HCT116 (cell line): ENCODE results near the gene PLCXD1. TPM values are rescaled to one million over a fixed set of nuclear protein-coding genes. Genes with fewer than 3 reads are reported as not detected.

Source experiments
- ATAC-seq: fragments of 200-7000 bp; cut with Tn5 transposase; 2 replicates; pipeline ENCODE4 v1.9.1; 2020; ENCODE audit warnings: mild to moderate bottlenecking, moderate library complexity
- BruUV-seq: library from RNA; stranded (reverse); fragments of 400-500 nt; replicated peaks from 2 replicates; lab custom pipeline; 2021; lab: Mats Ljungman, UMichigan
- CTCF ChIA-PET: fragments of 300-600 bp; sonication (Branson Sonifier 250); formaldehyde crosslinking; loops from one replicate; lab custom pipeline; 2021; ENCODE audit warnings: antibody characterized with exemption; lab: Charles Lee
- POLR2A ChIA-PET: fragments of 300-600, 350-600 bp; sonication (Branson Sonifier 250); formaldehyde crosslinking; loops from one replicate; lab custom pipeline; 2021; ENCODE audit warnings: antibody characterized with exemption; lab: Charles Lee
- RAD21 ChIA-PET, 2 experiments: fragments of 300-600 bp; sonication (Branson Sonifier 250); formaldehyde crosslinking; loops; one replicate each; lab custom pipeline; 2023; ENCODE audit warnings: low total read pairs in 2 of 2; ENCODE audit not compliant: uncharacterized antibody in 2 of 2, unreplicated experiment in 2 of 2, low non-redundant PET in 1 of 2; lab: Charles Lee
- DNase-seq: peaks from one replicate; pipeline ENCODE4 v3.0.0-alpha.2; 2010; ENCODE audit warnings: low read depth, low spot score
- H2AFZ ChIP-seq: fragments of 200-600 bp; shearing (Covaris generic), sonication (generic); 2 replicates; pipeline ENCODE4 v1.6.1; 2017; ENCODE audit warnings: low read depth, mixed run types, mixed read lengths, antibody characterized with exemption, low read length; ENCODE audit not compliant: poor library complexity, severe bottlenecking
- H3K27ac ChIP-seq: 2 replicates; pipeline ENCODE4 v1.5.1; 2012; ENCODE audit warnings: low read depth, low read length
- H3K27me3 ChIP-seq: fragments of 200-600 bp; sonication (generic); 2 replicates; pipeline ENCODE4 v1.6.1; 2016; ENCODE audit warnings: mixed run types, low read length, mixed read lengths; ENCODE audit not compliant: insufficient read depth
- H3K36me3 ChIP-seq, 2 experiments: fragments of 200-500 bp in 1 of 2; fragments of 200-600 bp in 1 of 2; sonication (Bioruptor generic) in 1 of 2; sonication (generic) in 1 of 2; 2 replicates each; pipeline versions ENCODE4 v1.5.1 to v1.6.1; 2014 to 2016; ENCODE audit warnings: low read length in 2 of 2, inconsistent platforms in 1 of 2, mixed read lengths in 1 of 2, mixed run types in 1 of 2; ENCODE audit not compliant: insufficient read depth in 2 of 2, control insufficient read depth in 1 of 2
- H3K4me1 ChIP-seq, 2 experiments: fragments of 200-600 bp in 1 of 2; sonication (generic) in 1 of 2; 2 replicates each; pipeline versions ENCODE4 v1.5.1 to v1.6.1; 2012 to 2017; ENCODE audit warnings: low read length in 2 of 2, inconsistent platforms in 1 of 2, mild to moderate bottlenecking in 1 of 2, mixed read lengths in 1 of 2, mixed run types in 1 of 2, moderate library complexity in 1 of 2; ENCODE audit not compliant: insufficient read depth in 2 of 2, control insufficient read depth in 1 of 2
- H3K4me2 ChIP-seq: fragments of 200-600 bp; sonication (generic); 2 replicates; pipeline ENCODE4 v1.6.1; 2017; ENCODE audit warnings: mixed run types, low read length, mixed read lengths
- H3K4me3 ChIP-seq, 2 experiments: fragments of 200-600 bp in 1 of 2; sonication (generic) in 1 of 2; replicated peaks in 1 of 2; 2 replicates each; pipeline ENCODE4 v1.5.1; 2011 to 2016; ENCODE audit warnings: low read length in 2 of 2, control low read depth in 1 of 2, low read depth in 1 of 2, mild to moderate bottlenecking in 1 of 2, mixed read lengths in 1 of 2, mixed run types in 1 of 2
- H3K79me2 ChIP-seq: fragments of 200-600 bp; sonication (generic); 2 replicates; pipeline ENCODE4 v1.6.1; 2017; ENCODE audit warnings: mild to moderate bottlenecking, mixed run types, low read length, moderate library complexity, mixed read lengths; ENCODE audit not compliant: insufficient read depth
- H3K9ac ChIP-seq: fragments of 200-600 bp; sonication (generic); 2 replicates; pipeline ENCODE4 v1.6.1; 2016; ENCODE audit warnings: low read length, mixed read lengths
- H3K9me2 ChIP-seq: fragments of 200-600 bp; sonication (generic), shearing (Covaris generic); 2 replicates; pipeline ENCODE4 v1.6.1; 2017; ENCODE audit warnings: mixed run types, mild to moderate bottlenecking, moderate library complexity; ENCODE audit not compliant: insufficient read depth
- H3K9me3 ChIP-seq, 2 experiments: fragments of 200-500 bp in 1 of 2; fragments of 200-600 bp in 1 of 2; sonication (Bioruptor generic) in 1 of 2; sonication (generic) in 1 of 2; 2 replicates each; pipeline ENCODE4 v1.6.1; 2014 to 2017; ENCODE audit warnings: low read length in 2 of 2, mixed read lengths in 2 of 2, inconsistent platforms in 1 of 2, low read depth in 1 of 2, mild to moderate bottlenecking in 1 of 2, mixed run types in 1 of 2, moderate library complexity in 1 of 2; ENCODE audit not compliant: control insufficient read depth in 1 of 2, insufficient read depth in 1 of 2
- H4K20me1 ChIP-seq: fragments of 200-600 bp; sonication (generic), shearing (Covaris generic); 2 replicates; pipeline ENCODE4 v1.6.1; 2017; ENCODE audit warnings: mixed run types, mild to moderate bottlenecking, moderate library complexity; ENCODE audit not compliant: insufficient read depth
- ATF3 ChIP-seq: IDR thresholded peaks from 2 replicates; pipeline ENCODE4 v1.6.1; 2012
- CBX3 ChIP-seq: IDR thresholded peaks from 2 replicates; pipeline ENCODE4 v1.6.1; 2012; ENCODE audit warnings: low read depth
- ELF1 ChIP-seq: IDR thresholded peaks from 2 replicates; pipeline ENCODE4 v1.6.1; 2012; ENCODE audit warnings: low read depth, borderline replicate concordance
- EZH2phosphoT487 ChIP-seq: fragments of 200-600 bp; IDR thresholded peaks from 2 replicates; pipeline ENCODE4 v1.6.1; 2018; ENCODE audit warnings: antibody characterized with exemption, borderline replicate concordance
- FOSL1 ChIP-seq: IDR thresholded peaks from 2 replicates; pipeline ENCODE4 v1.6.1; 2012; ENCODE audit warnings: low read depth
- JUND ChIP-seq: IDR thresholded peaks from 2 replicates; pipeline ENCODE4 v1.6.1; 2012
- MAX ChIP-seq: IDR thresholded peaks from 2 replicates; pipeline ENCODE4 v1.6.1; 2012
- POLR2A ChIP-seq: IDR thresholded peaks from 2 replicates; pipeline ENCODE4 v1.7.0; 2011; ENCODE audit warnings: borderline replicate concordance; ENCODE audit not compliant: insufficient read depth, insufficient read length; ENCODE audit errors: extremely low read depth
- POLR2AphosphoS5 ChIP-seq: IDR thresholded peaks from 2 replicates; pipeline ENCODE4 v1.6.1; 2011; ENCODE audit warnings: mild to moderate bottlenecking, low read depth, low read length, moderate library complexity
- RAD21 ChIP-seq: IDR thresholded peaks from 2 replicates; pipeline ENCODE4 v1.6.1; 2012; ENCODE audit warnings: low read depth, mild to moderate bottlenecking
- SRF ChIP-seq: IDR thresholded peaks from 2 replicates; pipeline ENCODE4 v1.6.1; 2012; ENCODE audit warnings: low read depth
- TCF7L2 ChIP-seq: IDR thresholded peaks from 2 replicates; pipeline ENCODE4 v1.7.0; 2011; ENCODE audit warnings: borderline replicate concordance, inconsistent platforms; ENCODE audit not compliant: insufficient read depth, insufficient read length; ENCODE audit errors: extremely low read depth
- YY1 ChIP-seq: IDR thresholded peaks from 2 replicates; pipeline ENCODE4 v1.6.1; 2011; ENCODE audit warnings: low read length, low read depth, moderate library complexity, mild to moderate bottlenecking; ENCODE audit not compliant: insufficient replicate concordance; ENCODE audit errors: extremely low read depth
- ZBTB33 ChIP-seq: IDR thresholded peaks from 2 replicates; pipeline ENCODE4 v1.6.1; 2011; ENCODE audit warnings: mild to moderate bottlenecking, low read length, moderate library complexity; ENCODE audit not compliant: insufficient replicate concordance; ENCODE audit errors: extremely low read depth
- ZFX ChIP-seq: fragments of 450-650 bp; IDR thresholded peaks from 2 replicates; pipeline ENCODE4 v1.6.1; 2017
- intact Hi-C: fragments of 100-400 bp; cut with micrococcal nuclease; formaldehyde crosslinking; loops from 2 replicates; pipeline ENCODE4 v1.10.0; 2022
- total RNA-seq: library from RNA; stranded (reverse); gene quantifications from one replicate; pipeline ENCODE4 v1.2.1, GENCODE V29; 2021; ENCODE audit not compliant: unreplicated experiment

Gene PLCXD1
- total RNA-seq, 1 experiment from 2014 or later: 26.3 TPM

GRCh38 chrX:258291-259040 lies 22.7 kb upstream of the PLCXD1 start (continued):
- TF ChIP-seq ZBTB33 (no peak), YY1 (no peak), FOSL1 (no peak), MAX (no peak), CBX3 (no peak), TCF7L2 (no peak), POLR2AphosphoS5 (no peak)

GRCh38 chrX:259692-260355 lies 21.4 kb upstream of the PLCXD1 start:
- Histone ChIP-seq H3K27ac (no peak overlapping the region), H2AFZ (no peak overlapping the region), H3K27me3 (no peaks in the 10 kb centered on the region), H3K79me2 (no peaks in the 10 kb centered on the region), H3K9me2 (no peaks in the 10 kb centered on the region), H3K4me2 (0 out of 2 replicates have a peak overlapping the region, but pooled peaks have one; percentile 1), H3K9ac (no peak overlapping the region), H3K4me1 (peaks cover 5 to 25% of the 10 kb centered on the region in 2 experiments; a peak in 3 of 4 replicates), H4K20me1 (no peaks in the 10 kb centered on the region), H3K9me3 (no peaks in the 10 kb centered on the region), H3K4me3 (no peak overlapping the region), H3K36me3 (no peaks in the 10 kb centered on the region)
- no peak for TF ChIP-seq YY1
- TF ChIP-seq RAD21: no peak
- no peak for TF ChIP-seq EZH2phosphoT487
- no peak for TF ChIP-seq ZBTB33
- no peak for TF ChIP-seq MAX
- TF ChIP-seq ZFX: no peak
- TF ChIP-seq SRF: no peak
- no peak for TF ChIP-seq POLR2A
- no peak for TF ChIP-seq POLR2AphosphoS5
- no peak for TF ChIP-seq ATF3
- no peak for TF ChIP-seq CBX3
- TF ChIP-seq FOSL1: no peak
- TF ChIP-seq ELF1: no peak
- TF ChIP-seq JUND: no peak
- ChIA-PET POLR2A (no interaction called here), RAD21 (no interaction called here), CTCF (no interaction called here)
- ATAC-seq: 0 out of 2 replicates have a peak, but pooled peaks have one; percentile 17
- no TSS peak for BruUV-seq
- intact Hi-C loops: no loop called here
- no peak for DNase-seq
